PC-9 (cell line): ENCODE results near the gene TMCO6. TPM values are rescaled to one million over a fixed set of nuclear protein-coding genes. Genes with fewer than 3 reads are reported as not detected.

ENCODE experiments used
- BruUV-seq: library from RNA; stranded (reverse); fragments of 400-500 nt; replicated peaks from 2 replicates; lab custom pipeline; 2021; lab: Mats Ljungman, UMichigan
- CTCF ChIA-PET: fragments of 300-600 bp; sonication (Branson Sonifier 250); formaldehyde crosslinking; loops from one replicate; lab custom pipeline; 2022; ENCODE audit warnings: antibody characterized with exemption; lab: Charles Lee
- POLR2A ChIA-PET: fragments of 300-600 bp; sonication (Branson Sonifier 250); formaldehyde crosslinking; loops from one replicate; lab custom pipeline; 2022; ENCODE audit warnings: antibody characterized with exemption; ENCODE audit not compliant: unreplicated experiment; lab: Charles Lee
- DNase-seq, 2 experiments: peaks; one replicate each; pipeline versions ENCODE4 v3.0.0 to v3.0.0-alpha.2; 2015 to 2022; ENCODE audit warnings: mixed read lengths in 1 of 2
- H2AFZ ChIP-seq: fragments of 200-600 bp; sonication (generic); 2 replicates; pipeline ENCODE4 v1.8.1; 2017; ENCODE audit warnings: antibody characterized with exemption
- H3F3A ChIP-seq: fragments of 200-600 bp; sonication (generic); 2 replicates; pipeline ENCODE4 v1.8.1; 2017; ENCODE audit warnings: antibody characterized with exemption, mild to moderate bottlenecking, low read depth; ENCODE audit not compliant: insufficient read depth
- H3K27ac ChIP-seq: fragments of 200-600 bp; sonication (generic); 2 replicates; pipeline ENCODE4 v1.6.1; 2016; ENCODE audit warnings: mixed run types
- H3K27me3 ChIP-seq: fragments of 200-600 bp; sonication (generic); 2 replicates; pipeline ENCODE4 v1.6.1; 2016; ENCODE audit warnings: low read depth, mixed run types; ENCODE audit not compliant: insufficient read depth
- H3K36me3 ChIP-seq: fragments of 200-600 bp; sonication (generic); 2 replicates; pipeline ENCODE4 v1.6.1; 2016; ENCODE audit warnings: low read depth, mixed run types
- H3K4me1 ChIP-seq: fragments of 200-600 bp; sonication (generic); replicated peaks from 2 replicates; pipeline ENCODE4 v1.6.1; 2016; ENCODE audit warnings: mixed run types; ENCODE audit not compliant: insufficient read depth
- H3K4me2 ChIP-seq: fragments of 200-600 bp; sonication (generic); 2 replicates; pipeline ENCODE4 v1.6.1; 2017; ENCODE audit warnings: mixed run types
- H3K4me3 ChIP-seq: fragments of 200-600 bp; sonication (generic); 2 replicates; pipeline ENCODE4 v1.6.1; 2016; ENCODE audit warnings: mixed run types
- H3K79me2 ChIP-seq: fragments of 200-600 bp; sonication (generic); 2 replicates; pipeline ENCODE4 v1.6.1; 2017; ENCODE audit warnings: low read depth, mixed run types
- H3K9me2 ChIP-seq: fragments of 200-600 bp; sonication (generic); 2 replicates; pipeline ENCODE4 v1.8.1; 2017; ENCODE audit warnings: mild to moderate bottlenecking; ENCODE audit not compliant: insufficient read depth
- H3K9me3 ChIP-seq: fragments of 200-600 bp; sonication (generic); 2 replicates; pipeline ENCODE4 v1.8.1; 2016; ENCODE audit warnings: low read depth; ENCODE audit not compliant: insufficient read depth
- H4K20me1 ChIP-seq: fragments of 200-600 bp; sonication (generic); 2 replicates; pipeline ENCODE4 v1.8.1; 2017; ENCODE audit not compliant: insufficient read depth
- EZH2 ChIP-seq: fragments of 200-600 bp; sonication (generic); IDR thresholded peaks from 2 replicates; pipeline ENCODE4 v1.8.0; 2017; ENCODE audit warnings: antibody characterized with exemption, low read depth
- intact Hi-C: fragments of 100-400 bp; cut with micrococcal nuclease; formaldehyde crosslinking; loops from one replicate; pipeline ENCODE4 v1.10.0; 2022; ENCODE audit not compliant: unreplicated experiment
- total RNA-seq: library from RNA; stranded (reverse); gene quantifications from 2 replicates; pipeline ENCODE4 v1.2.3, GENCODE V29; 2021
- TF ChIP-seq, protein P1 (sequence below): fragments of 200-600 bp; sonication (generic); conservative IDR thresholded peaks from 2 replicates; pipeline ENCODE4 v1.6.1; 2017; ENCODE audit warnings: mixed run types, antibody characterized with exemption, mild to moderate bottlenecking, moderate library complexity

The TMCO6 gene
- total RNA-seq, 1 experiment from 2014 or later = 12.1 TPM

DNA sequence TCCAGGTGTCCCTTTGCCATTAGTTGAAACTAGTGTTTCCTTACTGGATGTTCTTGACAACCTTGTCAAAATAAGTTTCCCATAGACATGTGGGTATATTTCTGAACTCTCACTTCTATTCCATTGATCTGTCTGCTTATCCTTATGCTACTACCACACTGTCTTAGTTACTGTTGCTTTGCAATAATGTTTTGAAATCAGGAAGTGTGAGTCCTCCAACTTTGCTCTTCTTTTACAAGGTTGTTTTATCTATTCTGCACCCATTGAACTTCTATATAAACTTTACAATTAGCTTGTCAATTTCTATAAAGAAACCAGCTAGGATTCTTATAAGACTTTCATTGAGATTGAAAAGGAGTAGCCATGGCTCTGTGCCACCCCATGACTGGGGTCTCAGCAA is 30.5 kb upstream of the TMCO6 start:
- Histone ChIP-seq H3K27me3 (no peaks in the 10 kb centered on the region), H3K9me3 (no peaks in the 10 kb centered on the region), H3K4me3 (no peak overlapping the region), H2AFZ (no peak overlapping the region), H3K79me2 (no peaks in the 10 kb centered on the region), H3K27ac (no peak overlapping the region), H3K4me2 (no peak overlapping the region), H3K36me3 (no peaks in the 10 kb centered on the region), H3K9me2 (no peaks in the 10 kb centered on the region), H3F3A (0 out of 2 replicates have a peak, but pooled peaks cover 4% of the 10 kb centered on the region), H3K4me1 (peaks cover 5% of the 10 kb centered on the region), H4K20me1 (no peaks in the 10 kb centered on the region)
- no peak for TF ChIP-seq EZH2
- TF ChIP-seq, protein P1, sequence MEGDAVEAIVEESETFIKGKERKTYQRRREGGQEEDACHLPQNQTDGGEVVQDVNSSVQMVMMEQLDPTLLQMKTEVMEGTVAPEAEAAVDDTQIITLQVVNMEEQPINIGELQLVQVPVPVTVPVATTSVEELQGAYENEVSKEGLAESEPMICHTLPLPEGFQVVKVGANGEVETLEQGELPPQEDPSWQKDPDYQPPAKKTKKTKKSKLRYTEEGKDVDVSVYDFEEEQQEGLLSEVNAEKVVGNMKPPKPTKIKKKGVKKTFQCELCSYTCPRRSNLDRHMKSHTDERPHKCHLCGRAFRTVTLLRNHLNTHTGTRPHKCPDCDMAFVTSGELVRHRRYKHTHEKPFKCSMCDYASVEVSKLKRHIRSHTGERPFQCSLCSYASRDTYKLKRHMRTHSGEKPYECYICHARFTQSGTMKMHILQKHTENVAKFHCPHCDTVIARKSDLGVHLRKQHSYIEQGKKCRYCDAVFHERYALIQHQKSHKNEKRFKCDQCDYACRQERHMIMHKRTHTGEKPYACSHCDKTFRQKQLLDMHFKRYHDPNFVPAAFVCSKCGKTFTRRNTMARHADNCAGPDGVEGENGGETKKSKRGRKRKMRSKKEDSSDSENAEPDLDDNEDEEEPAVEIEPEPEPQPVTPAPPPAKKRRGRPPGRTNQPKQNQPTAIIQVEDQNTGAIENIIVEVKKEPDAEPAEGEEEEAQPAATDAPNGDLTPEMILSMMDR = no peak
- POLR2A ChIA-PET = no interaction called here
- intact Hi-C loops = no loop called here
- CTCF ChIA-PET = no interaction called here
- DNase-seq = no peak
- BruUV-seq = no TSS peak

GRCh38 chr5:140609126-140609525 is 30.1 kb upstream of the TMCO6 start:
- no peak for TF ChIP-seq EZH2
- TF ChIP-seq, protein P1 = no peak
- no peak for DNase-seq
- intact Hi-C loops = no loop called here
- H4K20me1 ChIP-seq = no peaks in the 10 kb centered on the region
- no peak overlapping the region for H2AFZ ChIP-seq
- no peaks in the 10 kb centered on the region for H3K79me2 ChIP-seq
- no peak overlapping the region for H3K27ac ChIP-seq
- H3K4me2 ChIP-seq = no peak overlapping the region
- H3K9me2 ChIP-seq = no peaks in the 10 kb centered on the region
- peaks cover 5% of the 10 kb centered on the region for H3K4me1 ChIP-seq
- no peak overlapping the region for H3K4me3 ChIP-seq
- H3K9me3 ChIP-seq = no peaks in the 10 kb centered on the region
- BruUV-seq = no TSS peak
- ChIA-PET POLR2A (no interaction called here), CTCF (no interaction called here)
- H3F3A ChIP-seq = 0 out of 2 replicates have a peak, but pooled peaks cover 4% of the 10 kb centered on the region
- H3K27me3 ChIP-seq = no peaks in the 10 kb centered on the region
- no peaks in the 10 kb centered on the region for H3K36me3 ChIP-seq

DNA sequence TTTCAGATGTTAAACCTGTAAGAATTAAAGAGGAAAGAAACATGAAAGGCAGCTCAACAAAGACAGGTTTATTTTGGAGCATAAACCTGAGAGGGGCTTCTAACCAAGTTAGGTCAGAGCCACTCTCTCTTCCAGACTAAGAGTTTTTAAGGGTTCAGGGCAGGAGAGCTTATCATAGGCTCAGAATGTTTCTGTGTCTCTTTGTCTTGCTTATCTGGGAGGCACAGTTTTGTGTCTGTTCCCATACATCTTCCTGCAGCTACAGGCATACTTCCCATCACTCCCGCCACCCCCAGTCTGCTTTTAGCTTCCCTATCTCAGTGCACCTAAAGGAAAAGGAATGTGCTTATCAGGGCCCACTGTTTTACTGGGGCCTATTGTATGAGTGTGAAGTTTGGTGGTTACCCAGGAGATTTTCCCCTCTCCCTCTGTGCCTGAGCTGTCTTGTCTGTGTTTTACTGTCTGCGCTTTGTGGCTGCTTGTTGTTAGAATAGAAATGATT is 28.2 kb upstream of the TMCO6 start:
- H3K4me2 ChIP-seq = no peak overlapping the region
- H3K27ac ChIP-seq = no peak overlapping the region
- ChIA-PET CTCF (no interaction called here), POLR2A (interaction anchor here (0.6 to 0.7 kb wide), 2 partner anchors 37 to 57 kb away, joined by 3 read pairs; partner anchors contain the start of gene IK)
- H3K79me2 ChIP-seq = no peaks in the 10 kb centered on the region
- H3K9me3 ChIP-seq = no peaks in the 10 kb centered on the region
- H3K36me3 ChIP-seq = no peaks in the 10 kb centered on the region
- 0 out of 2 replicates have a peak, but pooled peaks cover 4% of the 10 kb centered on the region for H3F3A ChIP-seq
- no peak overlapping the region for H3K4me3 ChIP-seq
- DNase-seq = no peak
- H2AFZ ChIP-seq = no peak overlapping the region
- no peaks in the 10 kb centered on the region for H3K9me2 ChIP-seq
- intact Hi-C loops = no loop called here
- no peak for TF ChIP-seq EZH2
- TF ChIP-seq, protein P1 = no peak
- H4K20me1 ChIP-seq = no peaks in the 10 kb centered on the region
- H3K27me3 ChIP-seq = no peaks in the 10 kb centered on the region
- BruUV-seq = no TSS peak
- H3K4me1 ChIP-seq = peaks cover 5% of the 10 kb centered on the region
